SK-N-SH treated with all-trans-retinoic acid at 6 μM for 48 hours (cell line): ENCODE data around the gene ST6GAL2.

Source experiments
- ARNTL ChIP-seq: fragments of 450-650 bp; formaldehyde crosslinking; IDR thresholded peaks from 2 replicates; pipeline ENCODE4 v1.5.0; 2020; ENCODE audit warnings: low read depth, mild to moderate bottlenecking, moderate library complexity, borderline replicate concordance
- CSDC2 ChIP-seq: fragments of 250-450 bp; sonication (Bioruptor Pico); IDR thresholded peaks from 2 replicates; pipeline ENCODE4 v1.5.0; 2020; ENCODE audit warnings: mild to moderate bottlenecking, moderate library complexity
- ESRRG ChIP-seq: fragments of 250-450 bp; sonication (Bioruptor Pico); IDR thresholded peaks from 2 replicates; pipeline ENCODE4 v1.6.1; 2021; ENCODE audit warnings: mild to moderate bottlenecking
- PATZ1 ChIP-seq: fragments of 250-450 bp; sonication (Bioruptor Pico); IDR thresholded peaks from 2 replicates; pipeline ENCODE4 v1.8.0; 2020; ENCODE audit warnings: mild to moderate bottlenecking, moderate library complexity, borderline replicate concordance
- PPARA ChIP-seq: fragments of 250-450 bp; sonication (Bioruptor Pico); IDR thresholded peaks from 2 replicates; pipeline ENCODE4 v1.5.0; 2020; ENCODE audit warnings: mild to moderate bottlenecking, borderline replicate concordance
- RARB ChIP-seq: fragments of 250-450 bp; sonication (Bioruptor Pico); IDR thresholded peaks from 2 replicates; pipeline ENCODE4 v1.8.0; 2021; ENCODE audit warnings: mild to moderate bottlenecking, moderate library complexity
- TOX ChIP-seq: fragments of 250-450 bp; sonication (Bioruptor Pico); IDR thresholded peaks from 2 replicates; pipeline ENCODE4 v1.8.0; 2021; ENCODE audit warnings: mild to moderate bottlenecking, moderate library complexity, borderline replicate concordance
- ZC3H10 ChIP-seq: fragments of 250-450 bp; sonication (Bioruptor Pico); IDR thresholded peaks from 2 replicates; pipeline ENCODE4 v1.5.1; 2021; ENCODE audit warnings: mild to moderate bottlenecking, moderate library complexity
- ZFP3 ChIP-seq: fragments of 250-450 bp; sonication (Bioruptor Pico); IDR thresholded peaks from 2 replicates; pipeline ENCODE4 v1.5.0; 2020; ENCODE audit warnings: mild to moderate bottlenecking, moderate library complexity
- TF ChIP-seq, protein P1 (sequence below): fragments of 250-450 bp; sonication (Bioruptor Pico); IDR thresholded peaks from 2 replicates; pipeline ENCODE4 v1.5.1; 2020; ENCODE audit warnings: low read depth, mild to moderate bottlenecking, moderate library complexity

- TF ChIP-seq PATZ1 (CRISPR knock-in tag): no peak
- no peak for TF ChIP-seq ESRRG (CRISPR knock-in tag)
- TF ChIP-seq RARB: no peak
- no peak for TF ChIP-seq ARNTL (CRISPR knock-in tag)
- no peak for TF ChIP-seq ZFP3 (CRISPR knock-in tag)
- TF ChIP-seq CSDC2 (CRISPR knock-in tag): no peak
- no peak for TF ChIP-seq ZC3H10 (CRISPR knock-in tag)
- TF ChIP-seq TOX (CRISPR knock-in tag): no peak
- TF ChIP-seq, protein P1, sequence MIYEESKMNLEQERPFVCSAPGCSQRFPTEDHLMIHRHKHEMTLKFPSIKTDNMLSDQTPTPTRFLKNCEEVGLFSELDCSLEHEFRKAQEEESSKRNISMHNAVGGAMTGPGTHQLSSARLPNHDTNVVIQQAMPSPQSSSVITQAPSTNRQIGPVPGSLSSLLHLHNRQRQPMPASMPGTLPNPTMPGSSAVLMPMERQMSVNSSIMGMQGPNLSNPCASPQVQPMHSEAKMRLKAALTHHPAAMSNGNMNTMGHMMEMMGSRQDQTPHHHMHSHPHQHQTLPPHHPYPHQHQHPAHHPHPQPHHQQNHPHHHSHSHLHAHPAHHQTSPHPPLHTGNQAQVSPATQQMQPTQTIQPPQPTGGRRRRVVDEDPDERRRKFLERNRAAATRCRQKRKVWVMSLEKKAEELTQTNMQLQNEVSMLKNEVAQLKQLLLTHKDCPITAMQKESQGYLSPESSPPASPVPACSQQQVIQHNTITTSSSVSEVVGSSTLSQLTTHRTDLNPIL (CRISPR knock-in tag): no peak
- TF ChIP-seq PPARA: no peak
Observed at GRCh38 chr2:106932644-106933043, 46.7 kb upstream of the ST6GAL2 start.
